ENCODE measurements around the gene MYH7B. TPM values are rescaled to one million over a fixed set of nuclear protein-coding genes. Genes with fewer than 3 reads are reported as not detected.

The MYH7B gene
- total RNA-seq, 1 experiment from 2014 or later = 0.98 TPM

DNA sequence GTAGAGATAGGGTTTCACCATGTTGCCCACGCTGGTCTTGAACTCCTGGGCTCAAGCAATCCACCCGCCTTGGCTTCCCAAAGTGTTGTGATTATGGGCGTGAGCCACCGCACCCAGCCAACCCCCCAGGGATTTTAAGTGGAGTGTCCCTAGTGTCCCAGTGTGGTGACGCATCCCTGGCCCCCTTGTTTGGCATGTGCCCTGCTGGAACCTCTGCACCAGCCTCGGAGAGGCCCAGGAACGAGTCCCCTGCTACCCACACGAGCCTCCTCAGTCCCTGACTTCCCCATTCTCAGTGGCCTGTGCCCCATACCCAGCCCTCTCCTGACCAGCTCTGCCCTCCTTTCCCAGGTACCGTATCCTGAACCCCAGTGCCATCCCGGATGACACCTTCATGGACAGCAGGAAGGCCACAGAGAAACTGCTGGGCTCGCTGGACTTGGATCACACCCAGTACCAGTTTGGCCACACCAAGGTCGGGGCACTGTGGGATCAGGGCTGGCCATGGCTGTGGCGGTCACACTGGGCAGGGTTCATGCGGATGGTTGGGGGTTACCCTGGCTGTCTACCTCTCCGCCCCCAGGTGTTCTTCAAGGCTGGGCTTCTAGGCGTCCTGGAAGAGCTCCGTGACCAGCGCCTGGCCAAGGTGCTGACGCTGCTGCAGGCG is 37.2 kb downstream of the MYH7B start (continued):
- TF ChIP-seq, protein P1, sequence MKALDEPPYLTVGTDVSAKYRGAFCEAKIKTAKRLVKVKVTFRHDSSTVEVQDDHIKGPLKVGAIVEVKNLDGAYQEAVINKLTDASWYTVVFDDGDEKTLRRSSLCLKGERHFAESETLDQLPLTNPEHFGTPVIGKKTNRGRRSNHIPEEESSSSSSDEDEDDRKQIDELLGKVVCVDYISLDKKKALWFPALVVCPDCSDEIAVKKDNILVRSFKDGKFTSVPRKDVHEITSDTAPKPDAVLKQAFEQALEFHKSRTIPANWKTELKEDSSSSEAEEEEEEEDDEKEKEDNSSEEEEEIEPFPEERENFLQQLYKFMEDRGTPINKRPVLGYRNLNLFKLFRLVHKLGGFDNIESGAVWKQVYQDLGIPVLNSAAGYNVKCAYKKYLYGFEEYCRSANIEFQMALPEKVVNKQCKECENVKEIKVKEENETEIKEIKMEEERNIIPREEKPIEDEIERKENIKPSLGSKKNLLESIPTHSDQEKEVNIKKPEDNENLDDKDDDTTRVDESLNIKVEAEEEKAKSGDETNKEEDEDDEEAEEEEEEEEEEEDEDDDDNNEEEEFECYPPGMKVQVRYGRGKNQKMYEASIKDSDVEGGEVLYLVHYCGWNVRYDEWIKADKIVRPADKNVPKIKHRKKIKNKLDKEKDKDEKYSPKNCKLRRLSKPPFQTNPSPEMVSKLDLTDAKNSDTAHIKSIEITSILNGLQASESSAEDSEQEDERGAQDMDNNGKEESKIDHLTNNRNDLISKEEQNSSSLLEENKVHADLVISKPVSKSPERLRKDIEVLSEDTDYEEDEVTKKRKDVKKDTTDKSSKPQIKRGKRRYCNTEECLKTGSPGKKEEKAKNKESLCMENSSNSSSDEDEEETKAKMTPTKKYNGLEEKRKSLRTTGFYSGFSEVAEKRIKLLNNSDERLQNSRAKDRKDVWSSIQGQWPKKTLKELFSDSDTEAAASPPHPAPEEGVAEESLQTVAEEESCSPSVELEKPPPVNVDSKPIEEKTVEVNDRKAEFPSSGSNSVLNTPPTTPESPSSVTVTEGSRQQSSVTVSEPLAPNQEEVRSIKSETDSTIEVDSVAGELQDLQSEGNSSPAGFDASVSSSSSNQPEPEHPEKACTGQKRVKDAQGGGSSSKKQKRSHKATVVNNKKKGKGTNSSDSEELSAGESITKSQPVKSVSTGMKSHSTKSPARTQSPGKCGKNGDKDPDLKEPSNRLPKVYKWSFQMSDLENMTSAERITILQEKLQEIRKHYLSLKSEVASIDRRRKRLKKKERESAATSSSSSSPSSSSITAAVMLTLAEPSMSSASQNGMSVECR (CRISPR knock-in tag; IDR thresholded peaks at IDR 0.05; ENCODE audit: borderline replicate concordance) = no peak
- TF ChIP-seq, protein P2, sequence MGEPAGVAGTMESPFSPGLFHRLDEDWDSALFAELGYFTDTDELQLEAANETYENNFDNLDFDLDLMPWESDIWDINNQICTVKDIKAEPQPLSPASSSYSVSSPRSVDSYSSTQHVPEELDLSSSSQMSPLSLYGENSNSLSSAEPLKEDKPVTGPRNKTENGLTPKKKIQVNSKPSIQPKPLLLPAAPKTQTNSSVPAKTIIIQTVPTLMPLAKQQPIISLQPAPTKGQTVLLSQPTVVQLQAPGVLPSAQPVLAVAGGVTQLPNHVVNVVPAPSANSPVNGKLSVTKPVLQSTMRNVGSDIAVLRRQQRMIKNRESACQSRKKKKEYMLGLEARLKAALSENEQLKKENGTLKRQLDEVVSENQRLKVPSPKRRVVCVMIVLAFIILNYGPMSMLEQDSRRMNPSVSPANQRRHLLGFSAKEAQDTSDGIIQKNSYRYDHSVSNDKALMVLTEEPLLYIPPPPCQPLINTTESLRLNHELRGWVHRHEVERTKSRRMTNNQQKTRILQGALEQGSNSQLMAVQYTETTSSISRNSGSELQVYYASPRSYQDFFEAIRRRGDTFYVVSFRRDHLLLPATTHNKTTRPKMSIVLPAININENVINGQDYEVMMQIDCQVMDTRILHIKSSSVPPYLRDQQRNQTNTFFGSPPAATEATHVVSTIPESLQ (CRISPR knock-in tag; IDR thresholded peaks at IDR 0.05) = no peak
- TF ChIP-seq, protein P3, sequence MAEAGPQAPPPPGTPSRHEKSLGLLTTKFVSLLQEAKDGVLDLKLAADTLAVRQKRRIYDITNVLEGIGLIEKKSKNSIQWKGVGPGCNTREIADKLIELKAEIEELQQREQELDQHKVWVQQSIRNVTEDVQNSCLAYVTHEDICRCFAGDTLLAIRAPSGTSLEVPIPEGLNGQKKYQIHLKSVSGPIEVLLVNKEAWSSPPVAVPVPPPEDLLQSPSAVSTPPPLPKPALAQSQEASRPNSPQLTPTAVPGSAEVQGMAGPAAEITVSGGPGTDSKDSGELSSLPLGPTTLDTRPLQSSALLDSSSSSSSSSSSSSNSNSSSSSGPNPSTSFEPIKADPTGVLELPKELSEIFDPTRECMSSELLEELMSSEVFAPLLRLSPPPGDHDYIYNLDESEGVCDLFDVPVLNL (CRISPR knock-in tag; IDR thresholded peaks at IDR 0.05; ENCODE audit: borderline replicate concordance, low read depth) = no peak

GRCh38 chr20:34993941-34994508 is 38.4 kb downstream of the MYH7B start:
- Mint-ChIP-seq H3K4me3 (no peak overlapping the region), H3K27ac (no peak overlapping the region), H3K9me3 (no peaks in the 10 kb centered on the region), H3K36me3 (peaks cover 7% of the 10 kb centered on the region), H3K4me1 (peaks cover 6% of the 10 kb centered on the region), H3K27me3 (ENCODE audit: low read depth) (no peaks in the 10 kb centered on the region)
- CTCF ChIA-PET = interaction anchor here (0.7 to 1.2 kb wide), 2 partner anchors 9 to 120 kb away, joined by 3 read pairs; no protein-coding TSS in a partner anchor
- POLR2A ChIA-PET = no interaction called here
- DNase-seq (ENCODE audit: low spot score) (no peak), ATAC-seq (no peak)
- TF ChIP-seq, protein P4, sequence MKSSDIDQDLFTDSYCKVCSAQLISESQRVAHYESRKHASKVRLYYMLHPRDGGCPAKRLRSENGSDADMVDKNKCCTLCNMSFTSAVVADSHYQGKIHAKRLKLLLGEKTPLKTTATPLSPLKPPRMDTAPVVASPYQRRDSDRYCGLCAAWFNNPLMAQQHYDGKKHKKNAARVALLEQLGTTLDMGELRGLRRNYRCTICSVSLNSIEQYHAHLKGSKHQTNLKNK (CRISPR knock-in tag; IDR thresholded peaks at IDR 0.05) = no peak
- TF ChIP-seq, protein P5, sequence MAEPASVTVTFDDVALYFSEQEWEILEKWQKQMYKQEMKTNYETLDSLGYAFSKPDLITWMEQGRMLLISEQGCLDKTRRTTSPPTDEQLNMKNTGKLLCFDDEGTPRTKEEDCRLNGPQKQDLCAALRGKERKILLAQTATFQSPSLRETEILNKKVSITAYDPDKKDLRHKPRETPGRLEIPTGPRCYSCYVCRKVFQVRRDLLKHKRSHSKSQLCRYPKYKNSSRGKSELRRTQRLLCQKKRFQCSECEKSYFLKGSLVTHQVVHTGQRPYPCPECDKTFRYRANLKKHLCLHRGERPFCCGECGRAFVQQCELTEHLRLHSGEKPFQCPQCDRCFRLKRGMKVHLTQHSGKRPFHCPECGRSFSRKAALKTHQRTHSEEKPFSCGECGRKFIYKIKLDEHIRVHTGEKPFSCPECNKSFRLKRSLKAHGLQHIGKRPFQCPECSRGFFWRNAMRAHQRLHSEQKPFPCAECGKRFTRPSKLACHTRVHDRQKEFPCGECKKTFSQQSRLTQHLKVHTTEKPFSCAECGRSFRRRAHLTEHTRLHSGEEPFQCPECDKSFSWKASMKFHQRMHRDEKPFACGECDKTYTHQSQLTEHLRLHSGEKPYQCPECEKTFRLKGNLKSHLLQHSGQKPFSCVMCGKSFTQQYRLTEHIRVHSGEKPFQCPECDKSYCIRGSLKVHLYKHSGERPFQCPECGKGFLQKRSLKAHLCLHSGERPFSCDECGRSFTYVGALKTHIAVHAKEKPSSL (CRISPR knock-in tag; conservative IDR thresholded peaks at IDR 0.05) = no peak
- no peak for TF ChIP-seq GABPB1 (CRISPR knock-in tag; IDR thresholded peaks at IDR 0.05)

GRCh38 chr20:34994509-34995131 is 39.0 kb downstream of the MYH7B start:
- no peak overlapping the region for H3K4me3 Mint-ChIP-seq
- no peak overlapping the region for H3K27ac Mint-ChIP-seq
- DNase-seq (ENCODE audit: low spot score) = no peak
- no peaks in the 10 kb centered on the region for H3K9me3 Mint-ChIP-seq
- peaks cover 6% of the 10 kb centered on the region for H3K4me1 Mint-ChIP-seq
- CTCF ChIA-PET = interaction anchor here (0.7 to 1.2 kb wide), 2 partner anchors 8 to 121 kb away, joined by 3 read pairs; no protein-coding TSS in a partner anchor
- POLR2A ChIA-PET = no interaction called here
- H3K36me3 Mint-ChIP-seq = peaks cover 7% of the 10 kb centered on the region
- no peaks in the 10 kb centered on the region for H3K27me3 Mint-ChIP-seq (ENCODE audit: low read depth)
- ATAC-seq = no peak
- TF ChIP-seq, protein P4 (CRISPR knock-in tag; IDR thresholded peaks at IDR 0.05) = no peak
- TF ChIP-seq ATF1 (CRISPR knock-in tag; IDR thresholded peaks at IDR 0.05) (no peak), SOX15 (CRISPR knock-in tag; IDR thresholded peaks at IDR 0.05) (no peak), TEAD4 (CRISPR knock-in tag; IDR thresholded peaks at IDR 0.05) (no peak), HMGA2 (CRISPR knock-in tag; IDR thresholded peaks at IDR 0.05) (no peak), ZNF416 (CRISPR knock-in tag; IDR thresholded peaks at IDR 0.05) (no peak), TP53 (CRISPR knock-in tag; IDR thresholded peaks at IDR 0.05) (no peak), NR2C2 (CRISPR knock-in tag; IDR thresholded peaks at IDR 0.05) (no peak), MXD4 (CRISPR knock-in tag; IDR thresholded peaks at IDR 0.05; ENCODE audit: borderline replicate concordance) (no peak)
- TF ChIP-seq, protein P6, sequence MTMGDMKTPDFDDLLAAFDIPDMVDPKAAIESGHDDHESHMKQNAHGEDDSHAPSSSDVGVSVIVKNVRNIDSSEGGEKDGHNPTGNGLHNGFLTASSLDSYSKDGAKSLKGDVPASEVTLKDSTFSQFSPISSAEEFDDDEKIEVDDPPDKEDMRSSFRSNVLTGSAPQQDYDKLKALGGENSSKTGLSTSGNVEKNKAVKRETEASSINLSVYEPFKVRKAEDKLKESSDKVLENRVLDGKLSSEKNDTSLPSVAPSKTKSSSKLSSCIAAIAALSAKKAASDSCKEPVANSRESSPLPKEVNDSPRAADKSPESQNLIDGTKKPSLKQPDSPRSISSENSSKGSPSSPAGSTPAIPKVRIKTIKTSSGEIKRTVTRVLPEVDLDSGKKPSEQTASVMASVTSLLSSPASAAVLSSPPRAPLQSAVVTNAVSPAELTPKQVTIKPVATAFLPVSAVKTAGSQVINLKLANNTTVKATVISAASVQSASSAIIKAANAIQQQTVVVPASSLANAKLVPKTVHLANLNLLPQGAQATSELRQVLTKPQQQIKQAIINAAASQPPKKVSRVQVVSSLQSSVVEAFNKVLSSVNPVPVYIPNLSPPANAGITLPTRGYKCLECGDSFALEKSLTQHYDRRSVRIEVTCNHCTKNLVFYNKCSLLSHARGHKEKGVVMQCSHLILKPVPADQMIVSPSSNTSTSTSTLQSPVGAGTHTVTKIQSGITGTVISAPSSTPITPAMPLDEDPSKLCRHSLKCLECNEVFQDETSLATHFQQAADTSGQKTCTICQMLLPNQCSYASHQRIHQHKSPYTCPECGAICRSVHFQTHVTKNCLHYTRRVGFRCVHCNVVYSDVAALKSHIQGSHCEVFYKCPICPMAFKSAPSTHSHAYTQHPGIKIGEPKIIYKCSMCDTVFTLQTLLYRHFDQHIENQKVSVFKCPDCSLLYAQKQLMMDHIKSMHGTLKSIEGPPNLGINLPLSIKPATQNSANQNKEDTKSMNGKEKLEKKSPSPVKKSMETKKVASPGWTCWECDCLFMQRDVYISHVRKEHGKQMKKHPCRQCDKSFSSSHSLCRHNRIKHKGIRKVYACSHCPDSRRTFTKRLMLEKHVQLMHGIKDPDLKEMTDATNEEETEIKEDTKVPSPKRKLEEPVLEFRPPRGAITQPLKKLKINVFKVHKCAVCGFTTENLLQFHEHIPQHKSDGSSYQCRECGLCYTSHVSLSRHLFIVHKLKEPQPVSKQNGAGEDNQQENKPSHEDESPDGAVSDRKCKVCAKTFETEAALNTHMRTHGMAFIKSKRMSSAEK (CRISPR knock-in tag; IDR thresholded peaks at IDR 0.05; ENCODE audit: borderline replicate concordance) = no peak

Measured in WTC11 (cell line).